Neutrophil (primary cell): ENCODE results near the gene SLC35E2B.

ENCODE experiments used
- H3K27ac ChIP-seq: fragments of 200-600 bp; sonication (generic); 2 replicates; pipeline ENCODE4 v1.5.1; 2016; ENCODE audit warnings: mild to moderate bottlenecking, moderate library complexity
- H3K27me3 ChIP-seq: fragments of 200-600 bp; sonication (generic); 2 replicates; pipeline ENCODE4 v1.6.0; 2016; ENCODE audit warnings: mild to moderate bottlenecking
- H3K36me3 ChIP-seq: fragments of 200-600 bp; sonication (generic); 2 replicates; pipeline ENCODE4 v1.5.1; 2017
- H3K4me1 ChIP-seq, 2 experiments: fragments of 200-600 bp in 1 of 2; sonication (generic) in 1 of 2; 1 replicate in 1 of 2; 2 replicates in 1 of 2; pipeline versions ENCODE4 v1.5.1 to v1.6.1; 2013 to 2016; ENCODE audit warnings: low read depth in 1 of 2, low read length in 1 of 2, mild to moderate bottlenecking in 1 of 2, moderate library complexity in 1 of 2; ENCODE audit not compliant: control insufficient read depth in 1 of 2, insufficient read depth in 1 of 2
- H3K4me3 ChIP-seq, 2 experiments: fragments of 200-600 bp in 1 of 2; sonication (generic) in 1 of 2; 1 replicate in 1 of 2; 2 replicates in 1 of 2; pipeline ENCODE4 v1.5.1; 2013 to 2016; ENCODE audit warnings: low read depth in 1 of 2, low read length in 1 of 2, mild to moderate bottlenecking in 1 of 2, moderate library complexity in 1 of 2
- H3K9me3 ChIP-seq: fragments of 200-600 bp; sonication (generic); 2 replicates; pipeline ENCODE4 v1.5.1; 2016
- TF ChIP-seq, protein P1 (sequence below): fragments of 200-600 bp; sonication (generic); IDR thresholded peaks from 2 replicates; pipeline ENCODE4 v1.5.1; 2016; ENCODE audit warnings: antibody characterized with exemption

Gene SLC35E2B

GRCh38 chr1:1671365-1672119 lies 21.1 kb downstream of the SLC35E2B start:
- Histone ChIP-seq H3K9me3 (no peaks in the 10 kb centered on the region), H3K36me3 (peaks cover 63% of the 10 kb centered on the region), H3K27me3 (no peaks in the 10 kb centered on the region), H3K4me1 (peaks cover 0 to 5% of the 10 kb centered on the region in 2 experiments), H3K4me3 (no peak overlapping the region), H3K27ac (no peak overlapping the region)
- TF ChIP-seq, protein P1, sequence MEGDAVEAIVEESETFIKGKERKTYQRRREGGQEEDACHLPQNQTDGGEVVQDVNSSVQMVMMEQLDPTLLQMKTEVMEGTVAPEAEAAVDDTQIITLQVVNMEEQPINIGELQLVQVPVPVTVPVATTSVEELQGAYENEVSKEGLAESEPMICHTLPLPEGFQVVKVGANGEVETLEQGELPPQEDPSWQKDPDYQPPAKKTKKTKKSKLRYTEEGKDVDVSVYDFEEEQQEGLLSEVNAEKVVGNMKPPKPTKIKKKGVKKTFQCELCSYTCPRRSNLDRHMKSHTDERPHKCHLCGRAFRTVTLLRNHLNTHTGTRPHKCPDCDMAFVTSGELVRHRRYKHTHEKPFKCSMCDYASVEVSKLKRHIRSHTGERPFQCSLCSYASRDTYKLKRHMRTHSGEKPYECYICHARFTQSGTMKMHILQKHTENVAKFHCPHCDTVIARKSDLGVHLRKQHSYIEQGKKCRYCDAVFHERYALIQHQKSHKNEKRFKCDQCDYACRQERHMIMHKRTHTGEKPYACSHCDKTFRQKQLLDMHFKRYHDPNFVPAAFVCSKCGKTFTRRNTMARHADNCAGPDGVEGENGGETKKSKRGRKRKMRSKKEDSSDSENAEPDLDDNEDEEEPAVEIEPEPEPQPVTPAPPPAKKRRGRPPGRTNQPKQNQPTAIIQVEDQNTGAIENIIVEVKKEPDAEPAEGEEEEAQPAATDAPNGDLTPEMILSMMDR: no peak

DNA sequence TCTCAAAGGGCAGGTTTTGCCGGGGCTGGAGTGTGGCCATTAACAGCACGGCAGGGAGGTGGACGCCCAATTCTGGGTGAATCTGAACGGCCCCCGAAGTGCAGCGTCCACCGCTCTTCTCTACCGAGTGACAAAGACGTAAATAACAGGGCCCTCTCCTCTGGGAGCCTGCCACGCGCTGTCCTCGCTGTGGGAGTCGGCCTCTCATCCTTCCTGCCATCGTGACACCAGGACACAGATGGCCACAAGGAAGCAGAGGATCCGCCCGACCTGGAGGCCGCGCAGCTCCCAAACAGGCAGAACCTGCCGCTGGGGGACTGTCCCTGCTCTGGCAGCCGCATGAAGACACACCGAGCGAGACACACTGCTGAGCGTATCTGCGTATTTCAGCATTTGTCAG lies 21.7 kb downstream of the SLC35E2B start:
- no peaks in the 10 kb centered on the region for H3K27me3 ChIP-seq
- peaks cover 0 to 5% of the 10 kb centered on the region in 2 experiments for H3K4me1 ChIP-seq
- no peak overlapping the region for H3K4me3 ChIP-seq
- H3K27ac ChIP-seq: no peak overlapping the region
- TF ChIP-seq, protein P1: no peak
- no peaks in the 10 kb centered on the region for H3K9me3 ChIP-seq
- peaks cover 70% of the 10 kb centered on the region for H3K36me3 ChIP-seq

DNA sequence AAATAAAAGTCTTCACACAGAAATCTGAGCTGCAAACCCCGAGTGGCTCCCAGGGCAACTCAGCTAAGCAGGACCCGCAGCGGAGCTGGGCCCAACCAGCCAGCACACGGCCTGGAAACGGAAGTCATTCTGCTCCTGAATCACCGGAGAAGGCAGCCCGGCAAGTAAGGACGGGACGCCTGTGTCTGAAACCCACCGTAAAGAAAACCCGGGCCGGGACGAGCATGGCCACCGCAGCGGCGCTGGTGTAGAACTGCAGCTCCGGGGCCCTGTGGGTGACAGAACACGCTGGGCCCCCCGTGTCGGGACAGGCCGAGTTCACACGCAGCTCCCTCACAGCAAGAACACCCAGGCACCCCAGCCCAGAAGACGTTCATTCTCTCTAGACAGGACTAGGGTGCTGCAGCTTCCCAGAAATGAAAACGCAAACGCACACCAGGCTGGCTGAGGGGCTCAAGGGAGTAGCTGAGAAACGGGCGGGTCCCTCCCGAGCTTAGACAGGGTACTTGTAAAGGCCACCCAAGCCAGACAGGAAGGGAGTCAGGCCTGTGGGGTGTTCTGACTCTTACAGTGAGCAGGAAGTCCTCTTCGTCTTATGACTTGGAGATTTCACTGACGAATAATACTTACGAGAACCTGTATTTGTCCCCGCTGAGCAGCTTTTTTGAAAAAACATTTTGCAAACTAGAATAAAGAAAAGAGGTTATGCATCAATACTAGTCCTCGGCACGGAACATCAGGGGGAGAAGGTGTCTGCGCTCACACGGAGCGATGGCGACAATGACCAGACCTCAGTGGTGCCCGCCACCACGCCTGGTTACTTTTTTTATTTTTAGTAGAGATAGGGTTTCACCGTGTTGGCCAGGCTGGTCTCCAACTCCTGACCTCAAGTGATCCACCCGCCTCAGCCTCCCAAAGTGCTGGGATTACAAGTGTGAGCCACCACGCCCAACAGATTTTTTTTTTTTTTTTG lies 22.8 kb downstream of the SLC35E2B start:
- TF ChIP-seq, protein P1: no peak
- peaks cover 76% of the 10 kb centered on the region for H3K36me3 ChIP-seq
- H3K27me3 ChIP-seq: no peaks in the 10 kb centered on the region
- no peaks in the 10 kb centered on the region for H3K9me3 ChIP-seq
- no peak overlapping the region for H3K4me3 ChIP-seq
- H3K27ac ChIP-seq: no peak overlapping the region
- peaks cover 0 to 5% of the 10 kb centered on the region in 2 experiments for H3K4me1 ChIP-seq

GRCh38 chr1:1666526-1666925 lies 26.1 kb downstream of the SLC35E2B start:
- TF ChIP-seq, protein P1: no peak
- Histone ChIP-seq H3K9me3 (no peaks in the 10 kb centered on the region), H3K36me3 (peaks cover 65% of the 10 kb centered on the region), H3K4me1 (peaks cover 11 to 16% of the 10 kb centered on the region in 2 experiments), H3K27ac (no peak overlapping the region), H3K27me3 (no peaks in the 10 kb centered on the region), H3K4me3 (no peak overlapping the region)

- TF ChIP-seq, protein P1: peak; percentile 44
- Histone ChIP-seq H3K9me3 (no peaks in the 10 kb centered on the region), H3K27me3 (no peaks in the 10 kb centered on the region), H3K36me3 (peaks cover 58% of the 10 kb centered on the region), H3K4me1 (peaks cover 11 to 16% of the 10 kb centered on the region in 2 experiments), H3K4me3 (no peak overlapping the region), H3K27ac (no peak overlapping the region)
Measured at GRCh38 chr1:1665815-1666251, 26.8 kb downstream of the SLC35E2B start.
